GM23248 (cell line): ENCODE measurements around the gene ADAM33. TPM values are rescaled to one million over a fixed set of nuclear protein-coding genes. Genes with fewer than 3 reads are reported as not detected.

Experiments used
- DNase-seq: peaks from one replicate; pipeline ENCODE4 v3.0.0-alpha.2; 2015
- H2AFZ ChIP-seq: fragments of 200-600 bp; sonication (generic); 2 replicates; pipeline ENCODE4 v1.6.1; 2016; ENCODE audit warnings: antibody characterized with exemption
- H3F3A ChIP-seq: fragments of 200-600 bp; sonication (generic); 2 replicates; pipeline ENCODE4 v1.6.1; 2016; ENCODE audit warnings: mild to moderate bottlenecking, antibody characterized with exemption, mixed run types; ENCODE audit not compliant: insufficient read depth
- H3K27ac ChIP-seq: fragments of 200-600 bp; sonication (generic); 2 replicates; pipeline ENCODE4 v1.5.1; 2016; ENCODE audit warnings: mild to moderate bottlenecking
- H3K27me3 ChIP-seq: fragments of 200-600 bp; sonication (generic); replicated peaks from 2 replicates; pipeline ENCODE4 v1.6.1; 2016; ENCODE audit warnings: mild to moderate bottlenecking; ENCODE audit not compliant: insufficient read depth
- H3K36me3 ChIP-seq: fragments of 200-600 bp; sonication (generic); 2 replicates; pipeline ENCODE4 v1.6.1; 2016; ENCODE audit warnings: low read depth, mild to moderate bottlenecking
- H3K4me1 ChIP-seq: fragments of 200-600 bp; sonication (generic); 2 replicates; pipeline ENCODE4 v1.6.1; 2016; ENCODE audit warnings: mild to moderate bottlenecking; ENCODE audit not compliant: insufficient read depth
- H3K4me2 ChIP-seq: fragments of 200-600 bp; sonication (generic); one replicate; pipeline ENCODE4 v1.6.1; 2016; ENCODE audit warnings: mild to moderate bottlenecking; ENCODE audit not compliant: unreplicated experiment
- H3K4me3 ChIP-seq: fragments of 200-600 bp; sonication (generic); 2 replicates; pipeline ENCODE4 v1.5.1; 2016; ENCODE audit warnings: mild to moderate bottlenecking
- H3K79me2 ChIP-seq: fragments of 200-600 bp; sonication (generic); 2 replicates; pipeline ENCODE4 v1.6.1; 2016; ENCODE audit warnings: mild to moderate bottlenecking; ENCODE audit not compliant: insufficient read depth
- H3K9ac ChIP-seq: fragments of 200-600 bp; sonication (generic); 2 replicates; pipeline ENCODE4 v1.6.1; 2016; ENCODE audit warnings: mild to moderate bottlenecking
- H3K9me2 ChIP-seq: fragments of 200-600 bp; sonication (generic); 2 replicates; pipeline ENCODE4 v1.6.1; 2016; ENCODE audit warnings: mixed run types, mild to moderate bottlenecking, moderate library complexity; ENCODE audit not compliant: insufficient read depth
- H3K9me3 ChIP-seq: fragments of 200-600 bp; sonication (generic); one replicate; pipeline ENCODE4 v1.6.1; 2017; ENCODE audit warnings: low read depth
- H4K20me1 ChIP-seq: fragments of 200-600 bp; sonication (generic); 2 replicates; pipeline ENCODE4 v1.6.0; 2016; ENCODE audit not compliant: insufficient read depth
- EZH2 ChIP-seq: fragments of 200-600 bp; sonication (generic); IDR thresholded peaks from 2 replicates; pipeline ENCODE4 v1.6.1; 2018; ENCODE audit warnings: antibody characterized with exemption, mild to moderate bottlenecking; ENCODE audit not compliant: insufficient read depth, poor library complexity, severe bottlenecking
- EZH2phosphoT487 ChIP-seq: fragments of 200-600 bp; sonication (generic); IDR thresholded peaks from 2 replicates; pipeline ENCODE4 v1.6.1; 2018; ENCODE audit warnings: antibody characterized with exemption, moderate library complexity, mild to moderate bottlenecking, low read depth; ENCODE audit not compliant: insufficient read depth
- WGBS, 2 experiments: methylation state at CpG; one replicate each; pipeline ENCODE4 v1.1.6; 2015 to 2017; ENCODE audit warnings: low lambda C conversion rate in 2 of 2, low coverage in 1 of 2; ENCODE audit errors: missing lambda C conversion rate in 2 of 2; 5-methylcytosine and 5-hydroxymethylcytosine counted together
- in situ Hi-C: fragments of 300-500 bp; cut with MboI; formaldehyde crosslinking; loops from 2 replicates; pipeline ENCODE4 v1.15.0; 2020
- polyA plus RNA-seq: library from polyadenylated mRNA; unstranded; fragments of >200 nt; fragmentation: Nextera tagmentation; extraction: Ambion mirVana; gene quantifications from 2 replicates; pipeline ENCODE4 v1.2.1, GENCODE V29; 2016
- total RNA-seq: library from RNA; depleted of rRNA; stranded (reverse); fragments of >200 nt; shearing (Covaris generic); gene quantifications from 2 replicates; pipeline ENCODE4 v1.2.3, GENCODE V29; 2014

ADAM33 gene
- total and polyA plus RNA-seq, 2 experiments from 2014 or later, result 22.6 to 53.1 TPM

DNA sequence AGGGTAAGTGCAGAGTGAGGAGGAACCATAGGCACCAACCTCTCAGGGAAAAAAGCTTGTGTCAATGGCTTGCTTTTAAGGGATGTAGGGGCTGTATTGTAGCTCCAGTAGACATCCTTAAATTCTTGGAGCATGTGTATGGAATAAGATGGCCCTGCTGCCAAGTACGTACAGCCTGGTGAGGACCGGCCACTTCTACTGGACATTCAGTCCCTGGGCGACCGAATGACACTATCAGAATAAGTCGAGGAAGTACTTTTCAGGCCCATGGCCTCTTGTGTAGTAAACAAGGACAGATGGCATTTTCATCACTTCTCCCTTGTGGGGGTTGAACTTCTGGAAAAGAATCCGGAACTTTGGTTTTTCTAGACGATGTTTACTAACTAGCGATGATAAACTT is 51.4 kb downstream of the ADAM33 start:
- Histone ChIP-seq H3K4me3 (no peak overlapping the region), H3K79me2 (no peaks in the 10 kb centered on the region), H3K9me3 (no peaks in the 10 kb centered on the region), H3K27ac (no peak overlapping the region), H4K20me1 (no peaks in the 10 kb centered on the region), H2AFZ (no peak overlapping the region), H3K9me2 (no peaks in the 10 kb centered on the region), H3F3A (no peaks in the 10 kb centered on the region), H3K36me3 (no peaks in the 10 kb centered on the region), H3K4me1 (no peaks in the 10 kb centered on the region), H3K27me3 (no peaks in the 10 kb centered on the region), H3K9ac (no peak overlapping the region), H3K4me2 (no peak overlapping the region)
- in situ Hi-C loops, result no loop called here
- no peak for TF ChIP-seq EZH2phosphoT487
- TF ChIP-seq EZH2, result no peak
- DNase-seq, result no peak
- 93 to 94% methylated on average over 8 of the region's 8 CpGs for WGBS, 2 experiments

DNA sequence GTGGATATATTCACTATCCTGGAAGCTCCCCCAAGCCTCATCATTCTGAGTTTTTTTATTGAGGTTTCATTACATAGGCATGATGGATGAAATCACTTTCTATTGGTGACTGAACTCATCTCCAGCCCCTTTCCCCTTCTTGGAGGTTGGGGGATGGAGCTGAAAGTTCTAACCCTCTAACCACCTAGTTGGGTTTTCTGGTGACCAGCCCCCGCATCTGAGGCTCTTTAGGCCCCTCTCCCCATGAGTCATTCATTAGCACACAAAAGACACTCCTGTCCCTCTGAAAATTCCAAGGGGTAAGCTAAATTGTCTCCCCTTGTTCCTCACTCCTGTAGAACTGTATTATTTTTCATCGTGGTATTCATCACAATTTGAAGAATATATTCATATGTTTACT is 51.9 kb downstream of the ADAM33 start:
- no peaks in the 10 kb centered on the region for H4K20me1 ChIP-seq
- H3K79me2 ChIP-seq, result no peaks in the 10 kb centered on the region
- DNase-seq, result no peak
- H3K4me2 ChIP-seq, result no peak overlapping the region
- in situ Hi-C loops, result no loop called here
- no peak for TF ChIP-seq EZH2
- TF ChIP-seq EZH2phosphoT487, result no peak
- no peak overlapping the region for H3K4me3 ChIP-seq
- 73 to 75% methylated on average over 2 of the region's 2 CpGs for WGBS, 2 experiments
- H3K27ac ChIP-seq, result no peak overlapping the region
- H3K9me2 ChIP-seq, result no peaks in the 10 kb centered on the region
- no peaks in the 10 kb centered on the region for H3K9me3 ChIP-seq
- H3F3A ChIP-seq, result no peaks in the 10 kb centered on the region
- H2AFZ ChIP-seq, result no peak overlapping the region
- no peak overlapping the region for H3K9ac ChIP-seq
- no peaks in the 10 kb centered on the region for H3K4me1 ChIP-seq
- no peaks in the 10 kb centered on the region for H3K27me3 ChIP-seq
- H3K36me3 ChIP-seq, result no peaks in the 10 kb centered on the region

DNA sequence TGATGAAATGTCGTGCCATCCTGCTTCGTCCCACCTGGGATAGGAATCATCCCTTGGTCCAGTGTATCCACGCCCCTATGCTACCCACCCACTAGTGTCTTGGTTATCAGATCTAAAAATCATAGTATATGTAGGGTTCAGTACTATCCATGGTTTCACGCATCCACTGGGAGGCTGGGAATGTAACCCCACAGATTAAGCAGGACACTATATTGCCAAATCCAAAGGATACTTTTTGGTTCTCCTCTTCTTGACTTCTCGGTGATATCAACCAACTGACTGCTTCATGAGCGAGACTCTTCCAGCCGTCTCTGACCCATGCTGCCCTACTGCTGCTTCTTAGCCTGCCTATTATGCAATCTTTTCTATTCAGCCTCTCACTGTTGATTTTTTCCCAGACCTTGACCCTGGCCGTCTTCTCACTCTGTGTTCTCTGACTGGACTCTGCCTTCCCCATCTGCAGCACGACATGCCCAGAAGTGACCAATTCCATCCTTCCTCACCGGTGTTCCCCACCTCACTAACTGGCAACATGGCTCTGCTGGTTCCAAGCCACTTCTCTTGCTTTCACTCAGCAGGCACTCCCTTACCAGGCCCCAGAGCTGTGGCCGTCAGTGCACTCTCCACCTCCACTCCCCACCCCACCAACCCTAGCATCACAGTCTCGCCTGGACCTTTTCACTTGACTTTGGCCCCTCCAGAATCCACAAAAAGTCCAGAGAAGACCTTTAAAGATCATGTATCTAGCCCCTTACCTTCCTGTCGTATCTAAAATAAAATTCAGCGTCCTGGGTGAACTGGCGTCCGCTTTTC is 53.1 kb downstream of the ADAM33 start:
- H3K9ac ChIP-seq, result no peak overlapping the region

DNA sequence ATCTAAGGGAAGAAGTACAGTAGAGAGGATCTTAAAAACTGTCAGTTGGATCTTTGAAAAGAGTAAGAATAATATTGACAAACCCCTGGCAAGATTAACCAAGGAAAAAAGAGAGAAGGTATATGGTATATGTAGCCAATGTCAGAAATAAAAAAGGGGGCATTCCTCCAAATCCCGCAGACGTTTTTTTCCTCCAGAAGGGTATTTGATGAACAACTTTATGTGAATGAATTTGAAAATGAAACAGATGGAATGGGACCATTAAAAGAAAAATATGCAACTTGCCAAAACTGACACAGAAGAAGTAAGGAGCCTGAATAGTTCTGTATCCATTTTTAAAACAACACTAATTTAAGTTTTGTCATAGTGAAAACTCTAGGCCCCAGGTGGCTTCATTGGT is 54.3 kb downstream of the ADAM33 start:
- Histone ChIP-seq H4K20me1 (no peaks in the 10 kb centered on the region), H3K4me2 (no peak overlapping the region), H3K79me2 (no peaks in the 10 kb centered on the region), H2AFZ (no peak overlapping the region), H3K27ac (no peak overlapping the region), H3K4me3 (no peak overlapping the region), H3K27me3 (no peaks in the 10 kb centered on the region), H3F3A (no peaks in the 10 kb centered on the region), H3K9me3 (no peaks in the 10 kb centered on the region), H3K36me3 (no peaks in the 10 kb centered on the region), H3K9me2 (no peaks in the 10 kb centered on the region), H3K4me1 (no peaks in the 10 kb centered on the region), H3K9ac (no peak overlapping the region)
- no peak for DNase-seq
- in situ Hi-C loops, result no loop called here
- TF ChIP-seq EZH2 (no peak), EZH2phosphoT487 (no peak)
- 86 to 98% methylated on average over 2 of the region's 2 CpGs for WGBS, 2 experiments

More for the DNA sequence above, 53.1 kb downstream of the ADAM33 start:
- Histone ChIP-seq H3K4me2 (no peak overlapping the region), H3K9me3 (no peaks in the 10 kb centered on the region), H3K4me1 (no peaks in the 10 kb centered on the region), H3K36me3 (no peaks in the 10 kb centered on the region), H3K79me2 (no peaks in the 10 kb centered on the region), H3K27me3 (no peaks in the 10 kb centered on the region), H3K27ac (no peak overlapping the region), H3K4me3 (no peak overlapping the region), H2AFZ (no peak overlapping the region), H3F3A (no peaks in the 10 kb centered on the region), H3K9me2 (no peaks in the 10 kb centered on the region), H4K20me1 (no peaks in the 10 kb centered on the region)
- WGBS, 2 experiments, result 88 to 89% methylated on average over 16 of the region's 16 CpGs
- in situ Hi-C loops, result no loop called here
- no peak for DNase-seq
- TF ChIP-seq EZH2phosphoT487 (no peak), EZH2 (no peak)
